H1 (cell line): Measurements from ENCODE around the gene SLC1A6. TPM values are rescaled to one million over a fixed set of nuclear protein-coding genes. Genes with fewer than 3 reads are reported as not detected.

Experiments
- CHD1 ChIP-seq: IDR thresholded peaks from 2 replicates; pipeline ENCODE4 v1.6.1; 2012; ENCODE audit warnings: low read depth, low read length, improper control_type of control experiment
- EZH2 ChIP-seq: fragments of 200-600 bp; sonication (generic); IDR thresholded peaks from 2 replicates; pipeline ENCODE4 v1.7.1; 2012; ENCODE audit warnings: low read depth, mild to moderate bottlenecking, moderate library complexity, low read length, inconsistent platforms; ENCODE audit not compliant: severe bottlenecking
- MAFK ChIP-seq: IDR thresholded peaks from 2 replicates; pipeline ENCODE4 v1.6.1; 2012; ENCODE audit warnings: low read depth, mild to moderate bottlenecking, improper control_type of control experiment, low read length
- SP1 ChIP-seq: IDR thresholded peaks from 2 replicates; pipeline ENCODE4 v1.6.1; 2011; ENCODE audit warnings: low read depth, low read length
- SP4 ChIP-seq: IDR thresholded peaks from 2 replicates; pipeline ENCODE4 v1.6.1; 2012; ENCODE audit warnings: low read length, inconsistent platforms
- TAF7 ChIP-seq: optimal IDR thresholded peaks from 2 replicates; pipeline ENCODE3; 2011; ENCODE audit warnings: low read depth, mild to moderate bottlenecking, inconsistent platforms, low read length, moderate library complexity, borderline replicate concordance
- TCF12 ChIP-seq: IDR thresholded peaks from 2 replicates; pipeline ENCODE4 v1.6.1; 2011; ENCODE audit warnings: low read depth, mild to moderate bottlenecking, low read length
- ZNF274 ChIP-seq: IDR thresholded peaks from 2 replicates; pipeline ENCODE4 v1.7.0; 2012; ENCODE audit warnings: low read length, borderline replicate concordance; ENCODE audit errors: extremely low read depth
- polyA plus RNA-seq, 7 experiments: library from polyadenylated mRNA; depleted of rRNA in 3 of 7; stranded (reverse) in 5 of 7; unstranded in 2 of 7; fragments of >200 nt in 5 of 7; fragments of 200-250 nt in 2 of 7; gene quantifications; 1 replicate in 5 of 7; 2 replicates in 1 of 7; 4 replicates in 1 of 7; pipeline versions ENCODE4 v1.2.1 to v1.2.3, GENCODE V29; 2011 to 2013; ENCODE audit warnings: missing spikeins in 2 of 7, mixed read lengths in 2 of 7
- total RNA-seq: library from RNA; stranded (reverse); fragmentation: NEBNext Ultra II Directional; extraction: Animal tissue kit (Norgen Biotek cat#: 25700); gene quantifications from 2 replicates; pipeline ENCODE4 v1.2.1, GENCODE V29; 2021
- TF ChIP-seq, protein P1 (sequence below): fragments of 300-600 bp; sonication (generic); IDR thresholded peaks from 2 replicates; pipeline ENCODE4 v1.7.1; 2012; ENCODE audit warnings: low read length, moderate library complexity, mild to moderate bottlenecking, inconsistent platforms; ENCODE audit not compliant: insufficient replicate concordance
- TF ChIP-seq, protein P2 (sequence below), 3 experiments: IDR thresholded peaks; 1 replicate in 2 of 3; 2 replicates in 1 of 3; pipeline versions ENCODE4 v1.5.1 to v1.6.1; 2011; ENCODE audit warnings: low read length in 3 of 3, mild to moderate bottlenecking in 3 of 3, inconsistent platforms in 2 of 3, low read depth in 1 of 3, moderate library complexity in 1 of 3; ENCODE audit not compliant: insufficient read depth in 1 of 3; ENCODE audit errors: control extremely low read depth in 1 of 3

The SLC1A6 gene
- total and polyA plus RNA-seq, 2 of the 8 experiments (the other 6 are each of a cell fraction or from before 2014, with no cell fraction given): 14.0 to 26.6 TPM

DNA sequence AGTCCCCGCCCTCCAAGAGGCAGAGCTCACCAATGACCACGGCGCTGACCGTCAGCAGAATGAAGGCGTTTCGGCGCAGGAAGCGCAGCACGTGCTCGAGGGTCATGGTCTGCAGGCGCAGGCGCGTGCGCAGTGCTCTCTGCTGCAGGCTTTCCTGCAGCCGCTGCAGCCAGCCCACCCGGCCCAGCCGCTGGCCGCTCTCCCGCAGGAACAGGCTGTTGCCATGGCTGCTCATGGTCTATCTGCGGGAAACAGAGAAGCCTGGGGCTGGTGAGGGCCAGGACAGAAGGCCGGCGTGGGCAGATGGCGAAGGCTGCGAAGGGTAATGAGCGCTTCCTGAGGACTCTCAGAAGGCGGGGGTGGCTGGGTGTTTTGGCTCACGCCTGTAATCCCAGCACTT is 7.0 kb downstream of the SLC1A6 start (continued):
- TF ChIP-seq, protein P1, sequence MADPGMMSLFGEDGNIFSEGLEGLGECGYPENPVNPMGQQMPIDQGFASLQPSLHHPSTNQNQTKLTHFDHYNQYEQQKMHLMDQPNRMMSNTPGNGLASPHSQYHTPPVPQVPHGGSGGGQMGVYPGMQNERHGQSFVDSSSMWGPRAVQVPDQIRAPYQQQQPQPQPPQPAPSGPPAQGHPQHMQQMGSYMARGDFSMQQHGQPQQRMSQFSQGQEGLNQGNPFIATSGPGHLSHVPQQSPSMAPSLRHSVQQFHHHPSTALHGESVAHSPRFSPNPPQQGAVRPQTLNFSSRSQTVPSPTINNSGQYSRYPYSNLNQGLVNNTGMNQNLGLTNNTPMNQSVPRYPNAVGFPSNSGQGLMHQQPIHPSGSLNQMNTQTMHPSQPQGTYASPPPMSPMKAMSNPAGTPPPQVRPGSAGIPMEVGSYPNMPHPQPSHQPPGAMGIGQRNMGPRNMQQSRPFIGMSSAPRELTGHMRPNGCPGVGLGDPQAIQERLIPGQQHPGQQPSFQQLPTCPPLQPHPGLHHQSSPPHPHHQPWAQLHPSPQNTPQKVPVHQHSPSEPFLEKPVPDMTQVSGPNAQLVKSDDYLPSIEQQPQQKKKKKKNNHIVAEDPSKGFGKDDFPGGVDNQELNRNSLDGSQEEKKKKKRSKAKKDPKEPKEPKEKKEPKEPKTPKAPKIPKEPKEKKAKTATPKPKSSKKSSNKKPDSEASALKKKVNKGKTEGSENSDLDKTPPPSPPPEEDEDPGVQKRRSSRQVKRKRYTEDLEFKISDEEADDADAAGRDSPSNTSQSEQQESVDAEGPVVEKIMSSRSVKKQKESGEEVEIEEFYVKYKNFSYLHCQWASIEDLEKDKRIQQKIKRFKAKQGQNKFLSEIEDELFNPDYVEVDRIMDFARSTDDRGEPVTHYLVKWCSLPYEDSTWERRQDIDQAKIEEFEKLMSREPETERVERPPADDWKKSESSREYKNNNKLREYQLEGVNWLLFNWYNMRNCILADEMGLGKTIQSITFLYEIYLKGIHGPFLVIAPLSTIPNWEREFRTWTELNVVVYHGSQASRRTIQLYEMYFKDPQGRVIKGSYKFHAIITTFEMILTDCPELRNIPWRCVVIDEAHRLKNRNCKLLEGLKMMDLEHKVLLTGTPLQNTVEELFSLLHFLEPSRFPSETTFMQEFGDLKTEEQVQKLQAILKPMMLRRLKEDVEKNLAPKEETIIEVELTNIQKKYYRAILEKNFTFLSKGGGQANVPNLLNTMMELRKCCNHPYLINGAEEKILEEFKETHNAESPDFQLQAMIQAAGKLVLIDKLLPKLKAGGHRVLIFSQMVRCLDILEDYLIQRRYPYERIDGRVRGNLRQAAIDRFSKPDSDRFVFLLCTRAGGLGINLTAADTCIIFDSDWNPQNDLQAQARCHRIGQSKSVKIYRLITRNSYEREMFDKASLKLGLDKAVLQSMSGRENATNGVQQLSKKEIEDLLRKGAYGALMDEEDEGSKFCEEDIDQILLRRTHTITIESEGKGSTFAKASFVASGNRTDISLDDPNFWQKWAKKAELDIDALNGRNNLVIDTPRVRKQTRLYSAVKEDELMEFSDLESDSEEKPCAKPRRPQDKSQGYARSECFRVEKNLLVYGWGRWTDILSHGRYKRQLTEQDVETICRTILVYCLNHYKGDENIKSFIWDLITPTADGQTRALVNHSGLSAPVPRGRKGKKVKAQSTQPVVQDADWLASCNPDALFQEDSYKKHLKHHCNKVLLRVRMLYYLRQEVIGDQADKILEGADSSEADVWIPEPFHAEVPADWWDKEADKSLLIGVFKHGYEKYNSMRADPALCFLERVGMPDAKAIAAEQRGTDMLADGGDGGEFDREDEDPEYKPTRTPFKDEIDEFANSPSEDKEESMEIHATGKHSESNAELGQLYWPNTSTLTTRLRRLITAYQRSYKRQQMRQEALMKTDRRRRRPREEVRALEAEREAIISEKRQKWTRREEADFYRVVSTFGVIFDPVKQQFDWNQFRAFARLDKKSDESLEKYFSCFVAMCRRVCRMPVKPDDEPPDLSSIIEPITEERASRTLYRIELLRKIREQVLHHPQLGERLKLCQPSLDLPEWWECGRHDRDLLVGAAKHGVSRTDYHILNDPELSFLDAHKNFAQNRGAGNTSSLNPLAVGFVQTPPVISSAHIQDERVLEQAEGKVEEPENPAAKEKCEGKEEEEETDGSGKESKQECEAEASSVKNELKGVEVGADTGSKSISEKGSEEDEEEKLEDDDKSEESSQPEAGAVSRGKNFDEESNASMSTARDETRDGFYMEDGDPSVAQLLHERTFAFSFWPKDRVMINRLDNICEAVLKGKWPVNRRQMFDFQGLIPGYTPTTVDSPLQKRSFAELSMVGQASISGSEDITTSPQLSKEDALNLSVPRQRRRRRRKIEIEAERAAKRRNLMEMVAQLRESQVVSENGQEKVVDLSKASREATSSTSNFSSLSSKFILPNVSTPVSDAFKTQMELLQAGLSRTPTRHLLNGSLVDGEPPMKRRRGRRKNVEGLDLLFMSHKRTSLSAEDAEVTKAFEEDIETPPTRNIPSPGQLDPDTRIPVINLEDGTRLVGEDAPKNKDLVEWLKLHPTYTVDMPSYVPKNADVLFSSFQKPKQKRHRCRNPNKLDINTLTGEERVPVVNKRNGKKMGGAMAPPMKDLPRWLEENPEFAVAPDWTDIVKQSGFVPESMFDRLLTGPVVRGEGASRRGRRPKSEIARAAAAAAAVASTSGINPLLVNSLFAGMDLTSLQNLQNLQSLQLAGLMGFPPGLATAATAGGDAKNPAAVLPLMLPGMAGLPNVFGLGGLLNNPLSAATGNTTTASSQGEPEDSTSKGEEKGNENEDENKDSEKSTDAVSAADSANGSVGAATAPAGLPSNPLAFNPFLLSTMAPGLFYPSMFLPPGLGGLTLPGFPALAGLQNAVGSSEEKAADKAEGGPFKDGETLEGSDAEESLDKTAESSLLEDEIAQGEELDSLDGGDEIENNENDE: no peak
- TF ChIP-seq TAF7 (no peak), TCF12 (no peak), MAFK (no peak), SP4 (no peak), CHD1 (no peak), EZH2 (no peak), ZNF274 (no peak), SP1 (no peak)
- TF ChIP-seq, protein P2, sequence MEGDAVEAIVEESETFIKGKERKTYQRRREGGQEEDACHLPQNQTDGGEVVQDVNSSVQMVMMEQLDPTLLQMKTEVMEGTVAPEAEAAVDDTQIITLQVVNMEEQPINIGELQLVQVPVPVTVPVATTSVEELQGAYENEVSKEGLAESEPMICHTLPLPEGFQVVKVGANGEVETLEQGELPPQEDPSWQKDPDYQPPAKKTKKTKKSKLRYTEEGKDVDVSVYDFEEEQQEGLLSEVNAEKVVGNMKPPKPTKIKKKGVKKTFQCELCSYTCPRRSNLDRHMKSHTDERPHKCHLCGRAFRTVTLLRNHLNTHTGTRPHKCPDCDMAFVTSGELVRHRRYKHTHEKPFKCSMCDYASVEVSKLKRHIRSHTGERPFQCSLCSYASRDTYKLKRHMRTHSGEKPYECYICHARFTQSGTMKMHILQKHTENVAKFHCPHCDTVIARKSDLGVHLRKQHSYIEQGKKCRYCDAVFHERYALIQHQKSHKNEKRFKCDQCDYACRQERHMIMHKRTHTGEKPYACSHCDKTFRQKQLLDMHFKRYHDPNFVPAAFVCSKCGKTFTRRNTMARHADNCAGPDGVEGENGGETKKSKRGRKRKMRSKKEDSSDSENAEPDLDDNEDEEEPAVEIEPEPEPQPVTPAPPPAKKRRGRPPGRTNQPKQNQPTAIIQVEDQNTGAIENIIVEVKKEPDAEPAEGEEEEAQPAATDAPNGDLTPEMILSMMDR (IDR thresholded peaks at IDR 0.05; ENCODE audit: control extremely low read depth in 1 of 3, insufficient read depth in 1 of 3, low read depth in 1 of 3, low read length in 3 of 3): no peak
